ACC112 (cell line): ENCODE measurements around the gene TFR2.

Experiments used
- H2AFZ ChIP-seq: fragments of 200-600 bp; sonication (generic); one replicate; pipeline ENCODE4 v1.6.0; 2017; ENCODE audit warnings: antibody characterized with exemption, low read length; ENCODE audit not compliant: unreplicated experiment
- H3K27ac ChIP-seq: fragments of 200-600 bp; sonication (generic); 2 replicates; pipeline ENCODE4 v1.5.1; 2014; ENCODE audit warnings: low read depth, mild to moderate bottlenecking, antibody characterized with exemption, low read length, moderate library complexity
- H3K27me3 ChIP-seq: fragments of 200-600 bp; sonication (generic); 2 replicates; pipeline ENCODE4 v1.6.1; 2014; ENCODE audit warnings: mild to moderate bottlenecking, antibody characterized with exemption, low read length, moderate library complexity, mixed read lengths; ENCODE audit not compliant: insufficient read depth
- H3K36me3 ChIP-seq: fragments of 200-600 bp; sonication (generic); 2 replicates; pipeline ENCODE4 v1.6.1; 2016; ENCODE audit warnings: mild to moderate bottlenecking, antibody characterized with exemption, low read length, moderate library complexity, mixed read lengths; ENCODE audit not compliant: insufficient read depth
- H3K4me1 ChIP-seq: fragments of 200-600 bp; sonication (generic); one replicate; pipeline ENCODE4 v1.6.1; 2016; ENCODE audit warnings: low read length, mixed read lengths; ENCODE audit not compliant: insufficient read depth, unreplicated experiment, control insufficient read depth
- H3K4me3 ChIP-seq: fragments of 200-600 bp; sonication (generic); 2 replicates; pipeline ENCODE4 v1.5.1; 2014; ENCODE audit warnings: mild to moderate bottlenecking, low read depth, low read length
- H3K79me2 ChIP-seq: fragments of 200-600 bp; sonication (generic); one replicate; pipeline ENCODE4 v1.6.0; 2016; ENCODE audit warnings: low read length; ENCODE audit not compliant: control insufficient read depth, unreplicated experiment, insufficient read depth

The TFR2 gene

DNA sequence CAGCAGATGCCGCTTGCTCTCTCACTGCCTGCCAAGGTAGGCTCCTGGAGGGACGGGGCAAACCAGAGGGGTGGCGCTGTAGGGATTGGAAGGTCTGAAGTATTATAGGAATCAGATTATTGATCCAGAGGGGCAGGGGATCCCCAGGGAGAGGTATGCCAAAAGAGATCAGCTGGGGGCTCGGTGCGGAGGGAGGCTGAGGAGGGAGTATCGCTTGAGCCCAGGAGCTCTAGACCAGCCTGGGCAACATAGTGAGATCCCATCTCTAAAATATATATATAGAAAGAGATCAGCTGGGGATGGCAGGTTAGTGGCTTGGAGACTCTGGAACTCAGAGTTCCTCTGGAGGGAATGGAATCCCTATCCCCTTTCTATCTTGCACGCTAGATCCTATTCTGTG lies 46.2 kb downstream of the TFR2 start:
- Histone ChIP-seq H3K27ac (no peak overlapping the region), H3K4me3 (no peak overlapping the region), H3K27me3 (no peaks in the 10 kb centered on the region), H3K36me3 (no peaks in the 10 kb centered on the region), H2AFZ (no peak overlapping the region), H3K79me2 (no peaks in the 10 kb centered on the region), H3K4me1 (peaks cover 6% of the 10 kb centered on the region)

DNA sequence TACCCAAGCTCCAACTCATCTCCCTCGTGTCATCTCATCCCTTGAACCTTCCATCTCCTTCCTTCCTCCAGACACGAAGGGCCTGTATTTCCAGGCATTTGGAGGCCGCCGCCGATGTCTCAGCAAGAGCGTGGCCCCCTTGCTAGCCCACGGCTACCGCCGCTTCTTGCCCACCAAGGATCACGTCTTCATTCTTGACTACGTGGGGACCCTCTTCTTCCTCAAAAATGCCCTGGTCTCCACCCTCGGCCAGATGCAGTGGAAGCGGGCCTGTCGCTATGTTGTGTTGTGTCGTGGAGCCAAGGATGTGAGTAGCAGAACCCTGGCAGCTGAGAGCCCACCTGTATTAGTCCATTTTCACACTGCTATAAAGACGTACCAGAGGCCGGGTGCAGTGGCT lies 49.8 kb downstream of the TFR2 start:
- no peaks in the 10 kb centered on the region for H3K36me3 ChIP-seq
- H3K4me1 ChIP-seq, result peaks cover 6% of the 10 kb centered on the region
- no peak overlapping the region for H2AFZ ChIP-seq
- no peak overlapping the region for H3K4me3 ChIP-seq
- no peak overlapping the region for H3K27ac ChIP-seq
- no peaks in the 10 kb centered on the region for H3K79me2 ChIP-seq
- H3K27me3 ChIP-seq, result no peaks in the 10 kb centered on the region

DNA sequence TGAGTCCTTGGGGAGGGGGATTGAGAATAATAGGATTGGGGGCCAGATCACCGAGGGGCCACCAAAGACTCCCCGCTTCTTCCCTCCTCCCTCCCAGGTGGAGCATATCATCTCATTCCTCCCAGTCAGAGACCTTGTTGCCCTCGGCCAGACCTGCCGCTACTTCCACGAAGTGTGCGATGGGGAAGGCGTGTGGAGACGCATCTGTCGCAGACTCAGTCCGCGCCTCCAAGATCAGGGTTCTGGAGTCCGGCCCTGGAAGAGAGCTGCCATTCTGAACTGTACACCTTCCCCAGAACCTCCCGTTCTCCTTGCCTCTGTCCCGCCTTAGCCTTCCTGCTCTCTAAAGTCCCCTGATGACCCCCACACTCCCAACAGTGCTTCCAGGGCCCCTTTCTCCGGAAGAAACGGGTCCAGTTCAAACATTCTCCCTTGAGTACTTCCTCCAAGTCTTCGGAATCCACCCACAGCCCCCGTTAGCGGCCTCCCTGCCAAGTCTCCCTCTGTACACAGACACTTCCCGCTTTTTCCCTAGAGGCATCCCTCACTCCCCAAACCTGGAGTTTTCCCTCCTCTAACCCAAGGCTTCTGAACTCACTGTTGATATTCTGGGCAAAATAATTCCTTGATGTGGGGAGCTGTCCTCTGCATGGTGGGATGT lies 51.1 kb downstream of the TFR2 start:
- Histone ChIP-seq H3K4me1 (peaks cover 6% of the 10 kb centered on the region), H3K36me3 (no peaks in the 10 kb centered on the region), H3K79me2 (peaks cover 4% of the 10 kb centered on the region), H3K27me3 (no peaks in the 10 kb centered on the region), H3K27ac (no peak overlapping the region), H2AFZ (no peak overlapping the region), H3K4me3 (no peak overlapping the region)

DNA sequence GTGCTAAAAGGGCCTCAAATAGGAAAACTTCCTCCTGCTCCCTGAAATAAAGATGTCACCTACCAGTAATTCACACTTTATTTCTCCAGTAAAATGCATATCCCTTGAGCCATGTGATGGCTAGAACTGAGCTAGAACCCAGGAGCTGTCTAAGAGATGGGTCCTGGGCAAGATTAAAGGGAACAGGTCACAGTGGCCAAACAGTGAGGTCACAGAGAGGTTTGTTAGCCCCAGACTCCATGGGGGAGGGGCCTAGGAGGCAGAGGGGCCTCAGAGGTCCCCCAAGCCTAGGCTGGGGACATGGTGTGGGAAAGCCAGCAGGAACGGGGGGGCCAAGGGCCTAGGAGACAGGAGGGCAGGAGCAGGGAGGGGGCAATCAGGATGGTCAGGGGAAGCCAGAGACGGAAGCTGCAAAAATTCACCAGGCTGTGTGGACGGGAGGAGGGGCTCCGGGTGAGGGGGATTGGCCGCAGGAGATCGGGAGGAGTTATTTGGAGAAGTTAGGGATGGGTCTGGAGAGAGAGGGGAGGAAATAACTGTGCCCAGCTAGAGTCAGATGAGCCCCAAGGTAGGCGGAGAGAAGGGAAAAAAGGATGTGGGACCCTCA lies 51.9 kb downstream of the TFR2 start:
- no peak overlapping the region for H3K27ac ChIP-seq
- peaks cover 12% of the 10 kb centered on the region for H3K79me2 ChIP-seq
- peaks cover 6% of the 10 kb centered on the region for H3K4me1 ChIP-seq
- no peaks in the 10 kb centered on the region for H3K36me3 ChIP-seq
- H3K27me3 ChIP-seq, result no peaks in the 10 kb centered on the region
- H3K4me3 ChIP-seq, result no peak overlapping the region
- no peak overlapping the region for H2AFZ ChIP-seq

DNA sequence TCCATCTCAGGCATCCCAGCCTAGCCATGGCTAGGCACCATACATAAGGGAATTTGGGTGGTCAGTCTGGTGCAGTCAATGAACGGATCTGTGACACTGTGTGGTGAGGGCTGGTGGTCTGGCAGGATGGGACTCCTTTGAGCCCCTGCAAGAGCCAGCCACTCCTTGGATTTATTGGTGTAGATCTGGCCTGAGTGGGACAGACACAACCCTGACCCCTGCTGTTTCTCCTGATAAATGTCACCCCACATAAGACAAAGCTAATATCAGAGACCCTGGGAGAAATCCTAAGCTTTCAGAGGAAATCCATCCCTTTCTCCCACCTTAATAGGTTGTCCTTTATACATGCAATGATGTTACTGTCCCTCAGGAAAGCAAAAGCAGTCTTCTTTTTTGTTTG lies 52.9 kb downstream of the TFR2 start:
- H3K79me2 ChIP-seq, result peaks cover 12% of the 10 kb centered on the region

DNA sequence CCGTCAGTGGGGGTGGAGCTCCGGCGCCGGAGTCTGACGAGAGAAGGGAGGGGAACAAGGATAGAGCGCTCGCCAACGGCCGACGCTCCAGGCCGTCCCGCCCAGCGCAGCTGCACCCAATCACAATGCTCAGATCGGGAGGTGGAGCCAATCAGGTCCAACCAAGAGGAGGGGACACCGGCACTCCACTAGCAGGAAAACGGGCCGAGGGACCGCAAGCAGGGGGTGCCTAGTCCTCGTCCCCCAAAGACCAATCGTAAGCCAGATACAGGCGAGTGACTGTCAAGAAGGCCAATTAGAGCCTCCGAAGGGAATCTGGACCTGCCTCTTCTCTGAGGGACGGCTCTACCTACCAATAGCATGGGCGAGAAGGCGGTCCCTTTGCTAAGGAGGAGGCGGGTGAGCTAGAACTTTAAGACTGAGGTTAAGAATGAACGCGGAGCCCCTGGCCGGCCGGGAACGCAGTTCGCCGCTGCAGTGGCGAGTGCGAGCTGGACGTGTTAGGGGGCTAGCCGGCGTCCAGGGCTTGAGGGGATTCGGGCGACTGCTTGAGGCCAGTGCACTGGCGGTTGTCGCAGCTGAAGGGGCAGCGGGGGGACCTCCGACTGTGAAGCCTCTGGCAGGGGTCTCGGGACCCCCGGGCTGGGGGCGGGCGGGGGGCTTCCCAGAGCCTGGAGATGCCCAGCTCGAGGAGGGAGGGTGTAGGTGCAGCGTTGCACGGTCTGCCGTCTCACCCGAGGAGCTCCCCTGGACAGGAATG lies 54.9 kb downstream of the TFR2 start, which contains the start of gene FBXO24:
Gene FBXO24 (plus strand): TSS at position 63 of the 760 bp plus-strand sequence. CDS start 298 bp downstream, at position 361.
- peak within 1 kb of the TSS; percentile 65 for H3K27ac ChIP-seq
- H3K79me2 ChIP-seq, result peaks cover 20% of the 10 kb centered on the region
- no peaks in the 10 kb centered on the region for H3K36me3 ChIP-seq
- peak within 1 kb of the TSS; percentile 80 for H3K4me3 ChIP-seq
- H3K27me3 ChIP-seq, result no peaks in the 10 kb centered on the region
- peak within 1 kb of the TSS; percentile 63 for H2AFZ ChIP-seq
- H3K4me1 ChIP-seq, result peaks cover 18% of the 10 kb centered on the region

More for the DNA sequence above, 52.9 kb downstream of the TFR2 start:
- H3K4me3 ChIP-seq, result no peak overlapping the region
- no peak overlapping the region for H2AFZ ChIP-seq
- no peaks in the 10 kb centered on the region for H3K27me3 ChIP-seq
- H3K36me3 ChIP-seq, result no peaks in the 10 kb centered on the region
- peaks cover 13% of the 10 kb centered on the region for H3K4me1 ChIP-seq
- no peak overlapping the region for H3K27ac ChIP-seq

DNA sequence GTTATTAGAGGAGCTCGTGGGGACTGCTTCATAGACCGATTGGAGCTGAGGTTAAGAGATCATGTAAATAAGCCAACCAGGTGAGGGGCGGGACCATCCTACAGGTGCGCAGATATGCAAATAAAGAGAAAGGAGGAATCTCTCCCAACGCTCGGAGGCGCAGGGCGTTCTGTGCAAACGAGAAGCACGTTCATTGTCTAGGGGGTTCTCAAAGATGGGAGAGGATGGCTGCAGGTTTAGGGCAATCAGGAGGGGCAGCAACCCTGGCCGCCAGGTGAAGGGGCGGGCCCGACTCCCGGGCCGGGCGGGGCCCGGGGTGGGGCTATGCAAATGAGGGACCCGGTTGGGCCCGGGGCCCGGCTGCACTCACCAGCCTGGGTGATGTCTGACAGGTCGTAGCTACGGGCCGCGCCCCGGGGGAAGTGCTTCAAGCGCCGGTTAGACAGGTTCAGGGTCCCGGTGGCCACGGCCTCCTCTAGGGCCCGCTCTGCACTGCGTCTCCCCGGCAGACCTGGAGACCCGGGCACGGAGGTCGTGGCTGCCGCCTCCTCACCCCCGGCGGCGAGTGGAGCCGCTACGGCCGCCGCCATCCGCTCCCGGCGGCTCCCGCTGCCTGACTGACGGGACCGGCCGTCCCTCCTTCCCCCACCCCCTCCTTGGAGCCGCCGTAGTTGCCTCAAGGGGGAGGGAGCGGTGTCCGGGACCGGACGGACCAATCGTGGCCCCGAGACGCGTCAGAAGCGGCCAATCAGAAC lies 55.7 kb downstream of the TFR2 start, which contains the start of gene LRCH4:
Gene LRCH4 (minus strand): TSS at position 619 of the 755 bp plus-strand sequence. CDS start 29 bp downstream, at position 590.
- Histone ChIP-seq H2AFZ (peak within 1 kb of the TSS; percentile 63), H3K4me3 (peak within 1 kb of the TSS; percentile 80), H3K27me3 (no peaks in the 10 kb centered on the region), H3K4me1 (peaks cover 17% of the 10 kb centered on the region), H3K36me3 (peaks cover 3% of the 10 kb centered on the region; the same call in 1 of the 2 replicates), H3K79me2 (peaks cover 20% of the 10 kb centered on the region), H3K27ac (peak within 1 kb of the TSS; percentile 65)

DNA sequence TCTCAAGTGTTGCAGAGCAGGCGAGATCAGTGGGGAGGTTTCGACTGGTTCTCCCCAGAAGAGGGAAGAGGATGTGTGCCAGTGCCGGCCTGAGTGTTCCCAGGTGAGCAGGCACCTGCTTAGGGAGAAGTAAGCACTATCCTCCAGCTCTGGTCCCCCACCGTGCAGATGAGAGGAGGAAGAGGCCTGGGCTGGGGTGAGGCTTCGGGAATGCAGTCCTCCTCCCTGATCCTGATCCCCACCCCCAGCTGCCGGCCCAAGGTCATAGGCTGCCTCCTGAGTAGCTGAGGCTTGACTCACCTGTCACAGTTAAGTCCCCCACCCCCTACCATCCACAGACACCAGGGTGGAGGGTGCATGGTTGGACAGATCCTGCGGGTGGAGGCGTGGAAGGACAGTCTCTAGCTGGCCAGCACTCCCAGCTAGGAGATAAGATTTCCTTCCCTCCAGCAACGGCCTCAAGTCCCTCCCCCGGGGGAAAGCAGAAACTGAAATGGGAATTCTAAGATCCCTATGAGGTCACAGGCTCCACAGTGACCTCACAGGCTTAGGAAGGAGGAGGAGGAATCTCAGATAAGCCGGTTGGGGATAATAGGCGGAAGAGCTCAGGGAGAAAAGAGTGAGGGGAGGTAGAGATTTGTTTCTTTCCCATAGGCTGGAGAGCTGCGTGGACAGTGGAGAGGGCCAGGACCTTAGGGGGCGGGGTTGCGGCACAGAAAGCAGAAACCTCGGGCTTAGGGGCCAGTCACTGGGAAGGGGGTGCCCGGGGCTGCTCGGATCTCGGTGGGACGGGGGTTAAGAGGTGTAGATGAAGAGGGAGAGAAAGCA lies 56.5 kb downstream of the TFR2 start:
- Histone ChIP-seq H3K79me2 (peaks cover 20% of the 10 kb centered on the region), H3K4me3 (peak overlapping the region; percentile 79), H3K4me1 (peaks cover 12% of the 10 kb centered on the region), H3K27me3 (no peaks in the 10 kb centered on the region), H3K27ac (peak overlapping the region; percentile 65), H2AFZ (no peak overlapping the region), H3K36me3 (peaks cover 6% of the 10 kb centered on the region; the same call in 1 of the 2 replicates)

DNA sequence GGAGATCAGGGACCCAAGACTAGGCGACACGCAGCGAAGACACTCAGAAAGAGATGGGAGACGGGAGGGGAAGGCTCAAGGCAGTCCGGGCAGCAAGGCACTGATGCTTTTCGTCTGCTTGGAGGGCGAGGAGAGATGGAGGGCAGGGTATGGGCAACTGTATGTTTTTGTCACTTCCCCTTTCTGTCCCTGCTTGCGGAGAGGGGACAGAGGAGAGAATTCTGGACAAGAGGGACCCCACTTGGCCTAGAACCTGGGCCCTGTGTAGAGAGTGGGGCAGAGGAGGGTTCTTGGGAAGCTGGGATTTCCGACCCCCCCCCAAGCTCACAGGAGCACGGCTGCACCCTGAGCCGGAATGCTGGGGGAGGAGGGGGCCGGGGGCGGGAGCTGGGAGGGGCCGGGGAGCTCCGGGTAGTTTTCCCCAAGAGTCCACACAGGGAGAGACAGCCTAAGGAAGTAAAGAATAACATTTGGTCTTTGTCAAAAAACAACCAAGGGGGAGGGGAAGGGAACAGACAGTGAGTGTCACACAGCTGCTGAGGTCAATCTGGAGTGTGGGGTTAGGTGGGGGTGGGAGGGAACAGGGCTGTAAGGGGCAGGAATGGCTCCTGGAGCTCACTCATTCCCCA lies 57.2 kb downstream of the TFR2 start:
- no peaks in the 10 kb centered on the region for H3K27me3 ChIP-seq
- H3K27ac ChIP-seq, result peak overlapping the region; percentile 65
- peak overlapping the region; percentile 79 for H3K4me3 ChIP-seq
- H2AFZ ChIP-seq, result no peak overlapping the region
- peaks cover 12% of the 10 kb centered on the region for H3K4me1 ChIP-seq
- peaks cover 6% of the 10 kb centered on the region; the same call in 1 of the 2 replicates for H3K36me3 ChIP-seq
- peaks cover 20% of the 10 kb centered on the region for H3K79me2 ChIP-seq
